HepG2 (cell line): ENCODE measurements around the gene SEMA3G.

ENCODE experiments used
- ELF4 ChIP-seq: sonication (generic); formaldehyde crosslinking; IDR thresholded peaks from 2 replicates; pipeline ENCODE4 v1.5.0; 2020; ENCODE audit warnings: missing genetic modification reagents, mild to moderate bottlenecking, moderate library complexity, borderline replicate concordance
- POLR2A ChIP-seq, 2 experiments: IDR thresholded peaks; 2 replicates each; pipeline ENCODE4 v1.6.1; 2011; ENCODE audit warnings: low read depth in 2 of 2, low read length in 2 of 2, mild to moderate bottlenecking in 1 of 2, moderate library complexity in 1 of 2; ENCODE audit not compliant: insufficient read depth in 1 of 2
- ZNF546 ChIP-seq: sonication (generic); formaldehyde crosslinking; conservative IDR thresholded peaks from 2 replicates; pipeline ENCODE4 v1.8.1; 2023; ENCODE audit warnings: mild to moderate bottlenecking, missing genetic modification reagents
- ZNF891 ChIP-seq: sonication (generic); formaldehyde crosslinking; IDR thresholded peaks from 2 replicates; pipeline ENCODE4 v1.5.0; 2020; ENCODE audit warnings: mild to moderate bottlenecking, missing genetic modification reagents
- TF ChIP-seq, protein P1 (sequence below): sonication (generic); formaldehyde crosslinking; IDR thresholded peaks from 2 replicates; pipeline ENCODE4 v1.4.0; 2020; ENCODE audit warnings: low read depth, mild to moderate bottlenecking, missing genetic modification reagents
- TF ChIP-seq, protein P2 (sequence below), 2 experiments: IDR thresholded peaks; 2 replicates each; pipeline ENCODE4 v1.6.1; 2011 to 2012; ENCODE audit warnings: low read length in 2 of 2, borderline replicate concordance in 1 of 2, low read depth in 1 of 2, mild to moderate bottlenecking in 1 of 2, moderate library complexity in 1 of 2
- TF ChIP-seq, protein P3 (sequence below): sonication (generic); formaldehyde crosslinking; IDR thresholded peaks from 2 replicates; pipeline ENCODE4 v1.5.0; 2020; ENCODE audit warnings: mild to moderate bottlenecking, missing genetic modification reagents, moderate library complexity
- TF ChIP-seq, protein P4 (sequence below), 2 experiments: sonication (generic) in 1 of 2; formaldehyde crosslinking in 1 of 2; IDR thresholded peaks; 2 replicates each; pipeline versions ENCODE4 v1.4.0 to v1.6.1; 2018 to 2020; ENCODE audit warnings: missing genetic modification reagents in 2 of 2, borderline replicate concordance in 1 of 2, low read depth in 1 of 2, mild to moderate bottlenecking in 1 of 2, missing biosample characterization in 1 of 2
- TF ChIP-seq, protein P5 (sequence below): IDR thresholded peaks from 2 replicates; pipeline ENCODE4 v1.6.1; 2016; ENCODE audit warnings: mild to moderate bottlenecking

DNA sequence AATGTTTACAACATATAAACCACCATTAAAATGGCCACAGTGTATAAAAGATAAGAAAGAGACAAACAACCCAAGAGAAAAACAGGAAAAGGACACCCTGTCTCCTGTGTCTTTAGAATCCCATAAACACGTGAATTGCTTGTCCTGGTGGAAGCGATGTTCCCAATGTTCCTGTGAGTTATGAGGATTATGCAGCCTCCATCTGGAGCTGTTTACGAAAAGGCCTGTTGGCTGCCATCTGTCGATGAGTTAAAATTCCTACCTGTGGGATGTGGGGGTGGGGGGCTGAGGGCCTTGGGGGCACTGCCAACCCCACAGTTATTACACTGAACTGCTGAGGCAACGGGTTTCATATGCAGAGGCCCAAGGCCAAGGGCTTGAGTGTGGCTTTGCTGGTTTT lies 24.1 kb upstream of the SEMA3G start:
- TF ChIP-seq POLR2A (IDR thresholded peaks at IDR 0.05; ENCODE audit: insufficient read depth in 1 of 2, low read depth in 2 of 2, low read length in 2 of 2): no peak
- no peak for TF ChIP-seq ZNF891 (CRISPR knock-in tag)
- TF ChIP-seq, protein P1, sequence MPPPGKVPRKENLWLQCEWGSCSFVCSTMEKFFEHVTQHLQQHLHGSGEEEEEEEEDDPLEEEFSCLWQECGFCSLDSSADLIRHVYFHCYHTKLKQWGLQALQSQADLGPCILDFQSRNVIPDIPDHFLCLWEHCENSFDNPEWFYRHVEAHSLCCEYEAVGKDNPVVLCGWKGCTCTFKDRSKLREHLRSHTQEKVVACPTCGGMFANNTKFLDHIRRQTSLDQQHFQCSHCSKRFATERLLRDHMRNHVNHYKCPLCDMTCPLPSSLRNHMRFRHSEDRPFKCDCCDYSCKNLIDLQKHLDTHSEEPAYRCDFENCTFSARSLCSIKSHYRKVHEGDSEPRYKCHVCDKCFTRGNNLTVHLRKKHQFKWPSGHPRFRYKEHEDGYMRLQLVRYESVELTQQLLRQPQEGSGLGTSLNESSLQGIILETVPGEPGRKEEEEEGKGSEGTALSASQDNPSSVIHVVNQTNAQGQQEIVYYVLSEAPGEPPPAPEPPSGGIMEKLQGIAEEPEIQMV (CRISPR knock-in tag): no peak
- TF ChIP-seq, protein P2, sequence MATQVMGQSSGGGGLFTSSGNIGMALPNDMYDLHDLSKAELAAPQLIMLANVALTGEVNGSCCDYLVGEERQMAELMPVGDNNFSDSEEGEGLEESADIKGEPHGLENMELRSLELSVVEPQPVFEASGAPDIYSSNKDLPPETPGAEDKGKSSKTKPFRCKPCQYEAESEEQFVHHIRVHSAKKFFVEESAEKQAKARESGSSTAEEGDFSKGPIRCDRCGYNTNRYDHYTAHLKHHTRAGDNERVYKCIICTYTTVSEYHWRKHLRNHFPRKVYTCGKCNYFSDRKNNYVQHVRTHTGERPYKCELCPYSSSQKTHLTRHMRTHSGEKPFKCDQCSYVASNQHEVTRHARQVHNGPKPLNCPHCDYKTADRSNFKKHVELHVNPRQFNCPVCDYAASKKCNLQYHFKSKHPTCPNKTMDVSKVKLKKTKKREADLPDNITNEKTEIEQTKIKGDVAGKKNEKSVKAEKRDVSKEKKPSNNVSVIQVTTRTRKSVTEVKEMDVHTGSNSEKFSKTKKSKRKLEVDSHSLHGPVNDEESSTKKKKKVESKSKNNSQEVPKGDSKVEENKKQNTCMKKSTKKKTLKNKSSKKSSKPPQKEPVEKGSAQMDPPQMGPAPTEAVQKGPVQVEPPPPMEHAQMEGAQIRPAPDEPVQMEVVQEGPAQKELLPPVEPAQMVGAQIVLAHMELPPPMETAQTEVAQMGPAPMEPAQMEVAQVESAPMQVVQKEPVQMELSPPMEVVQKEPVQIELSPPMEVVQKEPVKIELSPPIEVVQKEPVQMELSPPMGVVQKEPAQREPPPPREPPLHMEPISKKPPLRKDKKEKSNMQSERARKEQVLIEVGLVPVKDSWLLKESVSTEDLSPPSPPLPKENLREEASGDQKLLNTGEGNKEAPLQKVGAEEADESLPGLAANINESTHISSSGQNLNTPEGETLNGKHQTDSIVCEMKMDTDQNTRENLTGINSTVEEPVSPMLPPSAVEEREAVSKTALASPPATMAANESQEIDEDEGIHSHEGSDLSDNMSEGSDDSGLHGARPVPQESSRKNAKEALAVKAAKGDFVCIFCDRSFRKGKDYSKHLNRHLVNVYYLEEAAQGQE (IDR thresholded peaks at IDR 0.05; ENCODE audit: borderline replicate concordance in 1 of 2, low read depth in 1 of 2, low read length in 2 of 2): no peak
- TF ChIP-seq, protein P3, sequence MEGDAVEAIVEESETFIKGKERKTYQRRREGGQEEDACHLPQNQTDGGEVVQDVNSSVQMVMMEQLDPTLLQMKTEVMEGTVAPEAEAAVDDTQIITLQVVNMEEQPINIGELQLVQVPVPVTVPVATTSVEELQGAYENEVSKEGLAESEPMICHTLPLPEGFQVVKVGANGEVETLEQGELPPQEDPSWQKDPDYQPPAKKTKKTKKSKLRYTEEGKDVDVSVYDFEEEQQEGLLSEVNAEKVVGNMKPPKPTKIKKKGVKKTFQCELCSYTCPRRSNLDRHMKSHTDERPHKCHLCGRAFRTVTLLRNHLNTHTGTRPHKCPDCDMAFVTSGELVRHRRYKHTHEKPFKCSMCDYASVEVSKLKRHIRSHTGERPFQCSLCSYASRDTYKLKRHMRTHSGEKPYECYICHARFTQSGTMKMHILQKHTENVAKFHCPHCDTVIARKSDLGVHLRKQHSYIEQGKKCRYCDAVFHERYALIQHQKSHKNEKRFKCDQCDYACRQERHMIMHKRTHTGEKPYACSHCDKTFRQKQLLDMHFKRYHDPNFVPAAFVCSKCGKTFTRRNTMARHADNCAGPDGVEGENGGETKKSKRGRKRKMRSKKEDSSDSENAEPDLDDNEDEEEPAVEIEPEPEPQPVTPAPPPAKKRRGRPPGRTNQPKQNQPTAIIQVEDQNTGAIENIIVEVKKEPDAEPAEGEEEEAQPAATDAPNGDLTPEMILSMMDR: no peak
- TF ChIP-seq, protein P4, sequence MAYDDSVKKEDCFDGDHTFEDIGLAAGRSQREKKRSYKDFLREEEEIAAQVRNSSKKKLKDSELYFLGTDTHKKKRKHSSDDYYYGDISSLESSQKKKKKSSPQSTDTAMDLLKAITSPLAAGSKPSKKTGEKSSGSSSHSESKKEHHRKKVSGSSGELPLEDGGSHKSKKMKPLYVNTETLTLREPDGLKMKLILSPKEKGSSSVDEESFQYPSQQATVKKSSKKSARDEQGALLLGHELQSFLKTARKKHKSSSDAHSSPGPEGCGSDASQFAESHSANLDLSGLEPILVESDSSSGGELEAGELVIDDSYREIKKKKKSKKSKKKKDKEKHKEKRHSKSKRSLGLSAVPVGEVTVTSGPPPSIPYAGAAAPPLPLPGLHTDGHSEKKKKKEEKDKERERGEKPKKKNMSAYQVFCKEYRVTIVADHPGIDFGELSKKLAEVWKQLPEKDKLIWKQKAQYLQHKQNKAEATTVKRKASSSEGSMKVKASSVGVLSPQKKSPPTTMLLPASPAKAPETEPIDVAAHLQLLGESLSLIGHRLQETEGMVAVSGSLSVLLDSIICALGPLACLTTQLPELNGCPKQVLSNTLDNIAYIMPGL (CRISPR knock-in tag; IDR thresholded peaks at IDR 0.05; ENCODE audit: borderline replicate concordance in 1 of 2, low read depth in 1 of 2): no peak
- TF ChIP-seq, protein P5, sequence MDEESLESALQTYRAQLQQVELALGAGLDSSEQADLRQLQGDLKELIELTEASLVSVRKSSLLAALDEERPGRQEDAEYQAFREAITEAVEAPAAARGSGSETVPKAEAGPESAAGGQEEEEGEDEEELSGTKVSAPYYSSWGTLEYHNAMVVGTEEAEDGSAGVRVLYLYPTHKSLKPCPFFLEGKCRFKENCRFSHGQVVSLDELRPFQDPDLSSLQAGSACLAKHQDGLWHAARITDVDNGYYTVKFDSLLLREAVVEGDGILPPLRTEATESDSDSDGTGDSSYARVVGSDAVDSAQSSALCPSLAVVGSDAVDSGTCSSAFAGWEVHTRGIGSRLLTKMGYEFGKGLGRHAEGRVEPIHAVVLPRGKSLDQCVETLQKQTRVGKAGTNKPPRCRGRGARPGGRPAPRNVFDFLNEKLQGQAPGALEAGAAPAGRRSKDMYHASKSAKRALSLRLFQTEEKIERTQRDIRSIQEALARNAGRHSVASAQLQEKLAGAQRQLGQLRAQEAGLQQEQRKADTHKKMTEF (CRISPR knock-in tag): no peak
- no peak for TF ChIP-seq ZNF546 (CRISPR knock-in tag)
- TF ChIP-seq ELF4 (CRISPR knock-in tag): no peak
